Liver (tissue), 9 donors: ENCODE results near the gene MMP20. TPM values are rescaled to one million over a fixed set of nuclear protein-coding genes. Genes with fewer than 3 reads are reported as not detected.

ENCODE experiments used
- DNase-seq: peaks from one replicate; pipeline ENCODE4 v3.0.0-alpha.2; 2017; ENCODE audit warnings: low spot score
- H3K27ac ChIP-seq, 2 donors: one replicate each; pipeline ENCODE4 v1.7.0; 2013; ENCODE audit warnings: inconsistent platforms in 2 of 2, low read length in 2 of 2, control low read depth in 1 of 2, low read depth in 1 of 2, mild to moderate bottlenecking in 1 of 2
- H3K27me3 ChIP-seq, 4 donors: one replicate each; pipeline versions ENCODE4 v1.6.1 to v1.7.0; 2013; ENCODE audit warnings: low read length in 3 of 4, inconsistent platforms in 1 of 4, mild to moderate bottlenecking in 1 of 4, moderate library complexity in 1 of 4; ENCODE audit not compliant: control insufficient read depth in 4 of 4, insufficient read depth in 4 of 4
- H3K36me3 ChIP-seq, 4 donors: one replicate each; pipeline versions ENCODE4 v1.6.1 to v1.7.0; 2013; ENCODE audit warnings: low read length in 3 of 4, mild to moderate bottlenecking in 3 of 4, low read depth in 1 of 4, moderate library complexity in 1 of 4; ENCODE audit not compliant: control insufficient read depth in 4 of 4, insufficient read depth in 3 of 4
- H3K4me1 ChIP-seq, 4 donors: one replicate each; pipeline versions ENCODE4 v1.6.1 to v1.7.0; 2013; ENCODE audit warnings: low read length in 3 of 4, mild to moderate bottlenecking in 3 of 4, moderate library complexity in 1 of 4; ENCODE audit not compliant: control insufficient read depth in 4 of 4, insufficient read depth in 4 of 4
- H3K4me3 ChIP-seq, 3 donors: one replicate each; pipeline versions ENCODE4 v1.6.1 to v1.7.0; 2013; ENCODE audit warnings: low read length in 3 of 3, control low read depth in 1 of 3, low read depth in 1 of 3, mild to moderate bottlenecking in 1 of 3
- H3K9ac ChIP-seq, 2 donors: one replicate each; pipeline ENCODE4 v1.7.0; 2013; ENCODE audit warnings: low read length in 2 of 2, mild to moderate bottlenecking in 2 of 2, moderate library complexity in 2 of 2, control low read depth in 1 of 2, low read depth in 1 of 2
- H3K9me3 ChIP-seq, 4 donors: one replicate each; pipeline versions ENCODE4 v1.6.1 to v1.7.0; 2013; ENCODE audit warnings: low read length in 3 of 4; ENCODE audit not compliant: control insufficient read depth in 4 of 4
- EGR1 ChIP-seq, 2 donors: IDR thresholded peaks; 2 replicates each; pipeline ENCODE4 v1.6.1; 2016 to 2018; ENCODE audit warnings: antibody characterized with exemption in 2 of 2, low read depth in 2 of 2
- FOXA1 ChIP-seq: IDR thresholded peaks from 2 replicates; pipeline ENCODE4 v1.6.1; 2016; ENCODE audit warnings: antibody characterized with exemption
- FOXA2 ChIP-seq: IDR thresholded peaks from 2 replicates; pipeline ENCODE4 v1.6.1; 2016; ENCODE audit warnings: antibody characterized with exemption
- GABPA ChIP-seq, 2 donors: IDR thresholded peaks in 1 of 2; conservative IDR thresholded peaks in 1 of 2; 2 replicates each; pipeline ENCODE4 v1.6.1; 2016; ENCODE audit warnings: antibody characterized with exemption in 2 of 2, mild to moderate bottlenecking in 1 of 2, moderate library complexity in 1 of 2
- HNF4A ChIP-seq, 2 donors: conservative IDR thresholded peaks; 2 replicates each; pipeline ENCODE4 v1.6.1; 2016; ENCODE audit warnings: antibody characterized with exemption in 2 of 2, mild to moderate bottlenecking in 2 of 2
- HNF4G ChIP-seq: IDR thresholded peaks from 2 replicates; pipeline ENCODE4 v1.6.1; 2016; ENCODE audit warnings: antibody characterized with exemption
- JUND ChIP-seq, 2 donors: IDR thresholded peaks; 2 replicates each; pipeline ENCODE4 v1.6.1; 2016; ENCODE audit warnings: antibody characterized with exemption in 2 of 2
- NR2F2 ChIP-seq: IDR thresholded peaks from 2 replicates; pipeline ENCODE4 v1.6.1; 2016; ENCODE audit warnings: antibody characterized with exemption
- RAD21 ChIP-seq, 2 donors: IDR thresholded peaks; 2 replicates each; pipeline ENCODE4 v1.6.1; 2016; ENCODE audit warnings: antibody characterized with exemption in 2 of 2, mild to moderate bottlenecking in 2 of 2
- REST ChIP-seq: IDR thresholded peaks from 2 replicates; pipeline ENCODE4 v1.6.1; 2016; ENCODE audit warnings: antibody characterized with exemption, mild to moderate bottlenecking
- RXRA ChIP-seq, 2 donors: IDR thresholded peaks; 2 replicates each; pipeline ENCODE4 v1.6.1; 2017 to 2018; ENCODE audit warnings: antibody characterized with exemption in 2 of 2, mild to moderate bottlenecking in 1 of 2
- SP1 ChIP-seq: IDR thresholded peaks from 2 replicates; pipeline ENCODE4 v1.6.1; 2018; ENCODE audit warnings: antibody characterized with exemption, mild to moderate bottlenecking
- TAF1 ChIP-seq: conservative IDR thresholded peaks from 2 replicates; pipeline ENCODE4 v1.6.1; 2016; ENCODE audit warnings: antibody characterized with exemption, mild to moderate bottlenecking
- YY1 ChIP-seq: IDR thresholded peaks from 2 replicates; pipeline ENCODE4 v1.6.1; 2016; ENCODE audit warnings: antibody characterized with exemption, mild to moderate bottlenecking
- ZBTB33 ChIP-seq: IDR thresholded peaks from 2 replicates; pipeline ENCODE4 v1.6.1; 2016; ENCODE audit warnings: antibody characterized with exemption
- WGBS: extraction: QIAGEN DNeasy Blood & Tissue Kit; methylation state at CpG from one replicate; pipeline ENCODE4 v1.1.7; 2013; 5-methylcytosine and 5-hydroxymethylcytosine counted together
- polyA plus RNA-seq, 2 donors: library from polyadenylated mRNA; stranded (reverse) in 1 of 2; unstranded in 1 of 2; fragments of 200-250 nt in 1 of 2; fragments of >200 nt in 1 of 2; fragmentation: Nextera tagmentation in 1 of 2; extraction: Ambion mirVana in 1 of 2; gene quantifications; one replicate each; pipeline versions ENCODE4 v1.2.1 to v1.2.3, GENCODE V29; 2013 to 2015
- total RNA-seq, 2 donors: library from RNA; depleted of rRNA; stranded (reverse); fragments of >200 nt; gene quantifications; one replicate each; pipeline ENCODE4 v1.2.3, GENCODE V29; 2014
- TF ChIP-seq, protein P1 (sequence below): fragments of 150-350 bp; IDR thresholded peaks from 2 replicates; pipeline ENCODE4 v1.5.1; 2017; ENCODE audit warnings: improper control_type of control experiment, low read depth, low read length; ENCODE audit not compliant: missing input control
- TF ChIP-seq, protein P2 (sequence below): IDR thresholded peaks from 2 replicates; pipeline ENCODE4 v1.6.1; 2016; ENCODE audit warnings: antibody characterized with exemption
- TF ChIP-seq, protein P3 (sequence below): IDR thresholded peaks from 2 replicates; pipeline ENCODE4 v1.6.1; 2016; ENCODE audit warnings: antibody characterized with exemption
- donor health status: healthy.
- donor health status: healthy.
- donor health status: healthy.
- donor health status: healthy.
- donor health status: healthy.

The MMP20 gene
- total and polyA plus RNA-seq, 4 donors = not detected

- no peak for DNase-seq
- no peak overlapping the region for H3K9ac ChIP-seq
- H3K27ac ChIP-seq = no peak overlapping the region
- no peak overlapping the region for H3K4me3 ChIP-seq
- H3K9me3 ChIP-seq = no peaks in the 10 kb centered on the region
- WGBS = 94% methylated on average over 4 of the region's 4 CpGs
- H3K4me1 ChIP-seq = peaks cover 0 to 12% (median 9%) of the 10 kb centered on the region in 4 donors
- no peaks in the 10 kb centered on the region for H3K36me3 ChIP-seq
- no peaks in the 10 kb centered on the region for H3K27me3 ChIP-seq
- no peak for TF ChIP-seq RAD21 (IDR thresholded peaks at IDR 0.05)
- TF ChIP-seq JUND (IDR thresholded peaks at IDR 0.05) = no peak
Observed at GRCh38 chr11:102643941-102644340, 18.8 kb upstream of the MMP20 start.

GRCh38 chr11:102640946-102641345 lies 15.8 kb upstream of the MMP20 start:
- peaks cover 0 to 16% (median 9%) of the 10 kb centered on the region in 4 donors for H3K4me1 ChIP-seq
- no peak overlapping the region for H3K9ac ChIP-seq
- peak; percentile 40 for TF ChIP-seq ZBTB33
- TF ChIP-seq YY1 = peak; percentile 67
- peak; percentile 29 to 52 for TF ChIP-seq RAD21 (IDR thresholded peaks at IDR 0.05)
- TF ChIP-seq, protein P1, sequence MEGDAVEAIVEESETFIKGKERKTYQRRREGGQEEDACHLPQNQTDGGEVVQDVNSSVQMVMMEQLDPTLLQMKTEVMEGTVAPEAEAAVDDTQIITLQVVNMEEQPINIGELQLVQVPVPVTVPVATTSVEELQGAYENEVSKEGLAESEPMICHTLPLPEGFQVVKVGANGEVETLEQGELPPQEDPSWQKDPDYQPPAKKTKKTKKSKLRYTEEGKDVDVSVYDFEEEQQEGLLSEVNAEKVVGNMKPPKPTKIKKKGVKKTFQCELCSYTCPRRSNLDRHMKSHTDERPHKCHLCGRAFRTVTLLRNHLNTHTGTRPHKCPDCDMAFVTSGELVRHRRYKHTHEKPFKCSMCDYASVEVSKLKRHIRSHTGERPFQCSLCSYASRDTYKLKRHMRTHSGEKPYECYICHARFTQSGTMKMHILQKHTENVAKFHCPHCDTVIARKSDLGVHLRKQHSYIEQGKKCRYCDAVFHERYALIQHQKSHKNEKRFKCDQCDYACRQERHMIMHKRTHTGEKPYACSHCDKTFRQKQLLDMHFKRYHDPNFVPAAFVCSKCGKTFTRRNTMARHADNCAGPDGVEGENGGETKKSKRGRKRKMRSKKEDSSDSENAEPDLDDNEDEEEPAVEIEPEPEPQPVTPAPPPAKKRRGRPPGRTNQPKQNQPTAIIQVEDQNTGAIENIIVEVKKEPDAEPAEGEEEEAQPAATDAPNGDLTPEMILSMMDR = no peak
- TF ChIP-seq NR2F2 = peak; percentile 95
- peak; percentile 92 for TF ChIP-seq FOXA1
- TF ChIP-seq, protein P2, sequence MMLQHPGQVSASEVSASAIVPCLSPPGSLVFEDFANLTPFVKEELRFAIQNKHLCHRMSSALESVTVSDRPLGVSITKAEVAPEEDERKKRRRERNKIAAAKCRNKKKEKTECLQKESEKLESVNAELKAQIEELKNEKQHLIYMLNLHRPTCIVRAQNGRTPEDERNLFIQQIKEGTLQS = peak; percentile 26
- TF ChIP-seq HNF4G = peak; percentile 87
- peak; percentile 67 for TF ChIP-seq REST
- peak in 1 of 2 donors; percentile 53 for TF ChIP-seq EGR1 (IDR thresholded peaks at IDR 0.05; ENCODE audit: low read depth in 2 of 2)
- TF ChIP-seq TAF1 = no peak
- TF ChIP-seq RXRA (IDR thresholded peaks at IDR 0.05) = peak; percentile 96
- TF ChIP-seq FOXA2 = peak; percentile 89
- TF ChIP-seq, protein P3, sequence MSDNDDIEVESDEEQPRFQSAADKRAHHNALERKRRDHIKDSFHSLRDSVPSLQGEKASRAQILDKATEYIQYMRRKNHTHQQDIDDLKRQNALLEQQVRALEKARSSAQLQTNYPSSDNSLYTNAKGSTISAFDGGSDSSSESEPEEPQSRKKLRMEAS = peak; percentile 88
- TF ChIP-seq HNF4A (conservative IDR thresholded peaks at IDR 0.05) = peak; percentile 98 to 99
- peak; percentile 92 for TF ChIP-seq SP1
- TF ChIP-seq GABPA (IDR thresholded peaks at IDR 0.05 in 1 of 2, conservative IDR thresholded peaks at IDR 0.05 in 1 of 2) = peak in 1 of 2 donors; percentile 65
- TF ChIP-seq JUND (IDR thresholded peaks at IDR 0.05) = peak in 1 of 2 donors; percentile 70
- WGBS = 38% methylated on average over 8 of the region's 8 CpGs
- DNase-seq = no peak
- no peaks in the 10 kb centered on the region for H3K9me3 ChIP-seq
- H3K27ac ChIP-seq = peak overlapping the region; percentile 24 to 48
- H3K4me3 ChIP-seq = no peak overlapping the region
- no peaks in the 10 kb centered on the region for H3K27me3 ChIP-seq
- no peaks in the 10 kb centered on the region for H3K36me3 ChIP-seq
